Right lobe of liver (tissue), 4 donors: Measurements from ENCODE around the gene CDR2.

Experiments used
- POLR2A ChIP-seq: fragments of 450-650 bp; IDR thresholded peaks from one replicate; pipeline ENCODE4 v1.6.1; 2017; ENCODE audit warnings: antibody characterized with exemption, mild to moderate bottlenecking
- TF ChIP-seq, protein P1 (sequence below), 4 donors: fragments of 200-600 bp in 3 of 4; fragments of 450-650 bp in 1 of 4; IDR thresholded peaks; one replicate each; pipeline versions ENCODE4 v1.5.1 to v1.8.0; 2016 to 2022; ENCODE audit warnings: antibody characterized with exemption in 4 of 4, mild to moderate bottlenecking in 2 of 4
- donor health status: DM: no; HTN: no; CAD: no.
- donor health status: DM: no; HTN: no; CAD: no.
- donor health status: DM: no; HTN: yes; CAD: no.

DNA sequence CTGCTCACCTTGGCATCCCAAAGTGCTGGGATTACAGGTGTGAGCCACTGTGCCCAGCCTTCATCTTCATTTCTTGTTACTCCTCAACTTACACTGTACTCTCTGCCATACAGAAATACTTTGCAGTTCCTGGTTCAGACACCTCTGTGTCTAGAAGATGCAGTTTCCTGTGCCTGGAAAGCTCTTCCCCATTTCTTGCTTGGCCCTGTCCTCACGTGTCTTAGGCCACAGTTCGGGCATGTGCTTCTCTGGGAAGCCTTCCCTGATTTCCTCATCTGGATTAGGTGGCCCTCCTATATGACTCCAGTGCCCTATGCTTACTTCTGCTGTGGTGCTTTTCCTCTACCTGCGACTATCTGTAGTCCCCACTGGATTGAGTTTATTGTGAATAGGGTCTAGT, 26.5 kb upstream of the CDR2 start:
- TF ChIP-seq, protein P1, sequence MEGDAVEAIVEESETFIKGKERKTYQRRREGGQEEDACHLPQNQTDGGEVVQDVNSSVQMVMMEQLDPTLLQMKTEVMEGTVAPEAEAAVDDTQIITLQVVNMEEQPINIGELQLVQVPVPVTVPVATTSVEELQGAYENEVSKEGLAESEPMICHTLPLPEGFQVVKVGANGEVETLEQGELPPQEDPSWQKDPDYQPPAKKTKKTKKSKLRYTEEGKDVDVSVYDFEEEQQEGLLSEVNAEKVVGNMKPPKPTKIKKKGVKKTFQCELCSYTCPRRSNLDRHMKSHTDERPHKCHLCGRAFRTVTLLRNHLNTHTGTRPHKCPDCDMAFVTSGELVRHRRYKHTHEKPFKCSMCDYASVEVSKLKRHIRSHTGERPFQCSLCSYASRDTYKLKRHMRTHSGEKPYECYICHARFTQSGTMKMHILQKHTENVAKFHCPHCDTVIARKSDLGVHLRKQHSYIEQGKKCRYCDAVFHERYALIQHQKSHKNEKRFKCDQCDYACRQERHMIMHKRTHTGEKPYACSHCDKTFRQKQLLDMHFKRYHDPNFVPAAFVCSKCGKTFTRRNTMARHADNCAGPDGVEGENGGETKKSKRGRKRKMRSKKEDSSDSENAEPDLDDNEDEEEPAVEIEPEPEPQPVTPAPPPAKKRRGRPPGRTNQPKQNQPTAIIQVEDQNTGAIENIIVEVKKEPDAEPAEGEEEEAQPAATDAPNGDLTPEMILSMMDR (IDR thresholded peaks at IDR 0.05): no peak
- TF ChIP-seq POLR2A: no peak
